ENCODE measurements around the gene PRMT3. TPM values are rescaled to one million over a fixed set of nuclear protein-coding genes. Genes with fewer than 3 reads are reported as not detected.

The PRMT3 gene
- total RNA-seq, 2 donors from 2014 or later, result 26.2 to 27.1 TPM

GRCh38 chr11:20457001-20457799, 69.7 kb downstream of the PRMT3 start:
- no peak overlapping the region for H3K27ac ChIP-seq (ENCODE audit: low read depth, low read length)
- no peaks in the 10 kb centered on the region for H3K4me1 Mint-ChIP-seq
- H3K4me3 ChIP-seq (ENCODE audit: low read length), result no peak overlapping the region
- no peaks in the 10 kb centered on the region for H3K27me3 ChIP-seq (ENCODE audit: control insufficient read depth, insufficient read depth, low read length, poor library complexity, severe bottlenecking)
- H3K36me3 ChIP-seq (ENCODE audit: control insufficient read depth, insufficient read depth, low read length), result no peaks in the 10 kb centered on the region
- 95 to 97% methylated on average over 3 to 4 of the region's 4 CpGs for WGBS, 2 experiments (ENCODE audit: insufficient coverage in 1 of 2, insufficient read length in 1 of 2)
- no peak for TF ChIP-seq CTCF (conservative IDR thresholded peaks at IDR 0.05)
- no peaks in the 10 kb centered on the region for H3K4me1 ChIP-seq (ENCODE audit: control insufficient read depth, insufficient read depth, low read length)
- no peaks in the 10 kb centered on the region for H3K27me3 Mint-ChIP-seq (ENCODE audit: insufficient read depth)
- no peak overlapping the region for H3K4me3 Mint-ChIP-seq
- H3K36me3 Mint-ChIP-seq (ENCODE audit: low read depth), result peaks cover 1% of the 10 kb centered on the region
- no peaks in the 10 kb centered on the region for H3K9me3 ChIP-seq (ENCODE audit: control insufficient read depth, low read length)
- no peak overlapping the region for H3K27ac Mint-ChIP-seq
- no peak for DNase-seq
- H3K9ac ChIP-seq (ENCODE audit: extremely low read depth, low read length, poor library complexity, severe bottlenecking), result no peak overlapping the region
- H3K9me3 Mint-ChIP-seq, result no peaks in the 10 kb centered on the region

- 96 to 100% methylated on average over 1 to 2 of the region's 3 CpGs for WGBS, 2 experiments (ENCODE audit: insufficient coverage in 1 of 2, insufficient read length in 1 of 2)
- TF ChIP-seq CTCF (conservative IDR thresholded peaks at IDR 0.05), result no peak
- H3K4me1 Mint-ChIP-seq, result no peaks in the 10 kb centered on the region
- Histone ChIP-seq H3K9ac (ENCODE audit: extremely low read depth, low read length, poor library complexity, severe bottlenecking) (no peak overlapping the region), H3K27ac (ENCODE audit: low read depth, low read length) (no peak overlapping the region), H3K36me3 (ENCODE audit: control insufficient read depth, insufficient read depth, low read length) (no peaks in the 10 kb centered on the region), H3K4me1 (ENCODE audit: control insufficient read depth, insufficient read depth, low read length) (no peaks in the 10 kb centered on the region), H3K27me3 (ENCODE audit: control insufficient read depth, insufficient read depth, low read length, poor library complexity, severe bottlenecking) (no peaks in the 10 kb centered on the region), H3K4me3 (ENCODE audit: low read length) (no peak overlapping the region), H3K9me3 (ENCODE audit: control insufficient read depth, low read length) (no peaks in the 10 kb centered on the region)
- H3K27me3 Mint-ChIP-seq (ENCODE audit: insufficient read depth), result no peaks in the 10 kb centered on the region
- no peak overlapping the region for H3K27ac Mint-ChIP-seq
- DNase-seq, result no peak
- H3K9me3 Mint-ChIP-seq, result no peaks in the 10 kb centered on the region
- H3K4me3 Mint-ChIP-seq, result no peak overlapping the region
- H3K36me3 Mint-ChIP-seq (ENCODE audit: low read depth), result peaks cover 5% of the 10 kb centered on the region
Observed at GRCh38 chr11:20457934-20458680, 70.6 kb downstream of the PRMT3 start.

- H3K27ac Mint-ChIP-seq, result no peak overlapping the region
- no peaks in the 10 kb centered on the region for H3K4me1 ChIP-seq (ENCODE audit: control insufficient read depth, insufficient read depth, low read length)
- WGBS, 2 experiments (ENCODE audit: insufficient coverage in 1 of 2, insufficient read length in 1 of 2), result 100% methylated on average over 1 of the region's 1 CpG
Observed at GRCh38 chr11:20458905-20459632, 71.6 kb downstream of the PRMT3 start.

More at GRCh38 chr11:20458905-20459632, 71.6 kb downstream of the PRMT3 start:
- H3K4me3 ChIP-seq (ENCODE audit: low read length), result no peak overlapping the region
- DNase-seq, result no peak
- no peaks in the 10 kb centered on the region for H3K4me1 Mint-ChIP-seq
- H3K36me3 Mint-ChIP-seq (ENCODE audit: low read depth), result peaks cover 8% of the 10 kb centered on the region
- no peaks in the 10 kb centered on the region for H3K27me3 Mint-ChIP-seq (ENCODE audit: insufficient read depth)
- no peak overlapping the region for H3K27ac ChIP-seq (ENCODE audit: low read depth, low read length)
- no peak for TF ChIP-seq CTCF (conservative IDR thresholded peaks at IDR 0.05)
- H3K36me3 ChIP-seq (ENCODE audit: control insufficient read depth, insufficient read depth, low read length), result no peaks in the 10 kb centered on the region
- H3K9me3 Mint-ChIP-seq, result no peaks in the 10 kb centered on the region
- no peak overlapping the region for H3K4me3 Mint-ChIP-seq
- no peaks in the 10 kb centered on the region for H3K27me3 ChIP-seq (ENCODE audit: control insufficient read depth, insufficient read depth, low read length, poor library complexity, severe bottlenecking)
- no peaks in the 10 kb centered on the region for H3K9me3 ChIP-seq (ENCODE audit: control insufficient read depth, low read length)
- no peak overlapping the region for H3K9ac ChIP-seq (ENCODE audit: extremely low read depth, low read length, poor library complexity, severe bottlenecking)
